Activated CD4-positive, alpha-beta memory T cell treated with anti-CD3 and anti-CD28 coated beads for 36 hours (primary cell): ENCODE measurements around the gene ARRDC1. TPM values are rescaled to one million over a fixed set of nuclear protein-coding genes. Genes with fewer than 3 reads are reported as not detected.
A peak's percentile ranks its signal among the peaks of the same experiment; 100 is the strongest.

ENCODE experiments used
- CTCF ChIA-PET: fragments of 350-600 bp; sonication (Branson Sonifier 250); formaldehyde crosslinking; loops from one replicate; lab custom pipeline; 2021; ENCODE audit warnings: antibody characterized with exemption, inconsistent platforms; lab: Charles Lee
- POLR2A ChIA-PET: fragments of 350-600 bp; sonication (Branson Sonifier 250); formaldehyde crosslinking; loops from one replicate; lab custom pipeline; 2021; ENCODE audit warnings: antibody characterized with exemption; lab: Charles Lee
- DNase-seq: peaks from one replicate; pipeline ENCODE4 v3.0.0-alpha.2; 2020
- H3K27ac Mint-ChIP-seq: one replicate; pipeline ENCODE4 v1.8.0; 2021; ENCODE audit warnings: mixed read lengths
- H3K27me3 Mint-ChIP-seq: one replicate; pipeline ENCODE4 v1.8.0; 2021; ENCODE audit warnings: mixed read lengths
- H3K36me3 Mint-ChIP-seq: one replicate; pipeline ENCODE4 v1.8.0; 2021; ENCODE audit warnings: mixed read lengths
- H3K4me1 Mint-ChIP-seq: one replicate; pipeline ENCODE4 v1.8.0; 2021; ENCODE audit warnings: low read depth, mixed read lengths
- H3K4me3 Mint-ChIP-seq: one replicate; pipeline ENCODE4 v1.8.0; 2021; ENCODE audit warnings: mild to moderate bottlenecking, mixed read lengths
- H3K9me3 Mint-ChIP-seq: one replicate; pipeline ENCODE4 v1.8.0; 2021; ENCODE audit warnings: mixed read lengths
- intact Hi-C: fragments of 100-400 bp; cut with micrococcal nuclease; formaldehyde crosslinking; loops from one replicate; pipeline ENCODE4 v1.15.1; 2023
- total RNA-seq, 2 experiments: library from RNA; stranded (reverse); gene quantifications; one replicate each; pipeline ENCODE4 v1.2.3, GENCODE V29; 2021

ARRDC1 gene
- total RNA-seq, 2 experiments from 2014 or later = 38.2 to 40.5 TPM

DNA sequence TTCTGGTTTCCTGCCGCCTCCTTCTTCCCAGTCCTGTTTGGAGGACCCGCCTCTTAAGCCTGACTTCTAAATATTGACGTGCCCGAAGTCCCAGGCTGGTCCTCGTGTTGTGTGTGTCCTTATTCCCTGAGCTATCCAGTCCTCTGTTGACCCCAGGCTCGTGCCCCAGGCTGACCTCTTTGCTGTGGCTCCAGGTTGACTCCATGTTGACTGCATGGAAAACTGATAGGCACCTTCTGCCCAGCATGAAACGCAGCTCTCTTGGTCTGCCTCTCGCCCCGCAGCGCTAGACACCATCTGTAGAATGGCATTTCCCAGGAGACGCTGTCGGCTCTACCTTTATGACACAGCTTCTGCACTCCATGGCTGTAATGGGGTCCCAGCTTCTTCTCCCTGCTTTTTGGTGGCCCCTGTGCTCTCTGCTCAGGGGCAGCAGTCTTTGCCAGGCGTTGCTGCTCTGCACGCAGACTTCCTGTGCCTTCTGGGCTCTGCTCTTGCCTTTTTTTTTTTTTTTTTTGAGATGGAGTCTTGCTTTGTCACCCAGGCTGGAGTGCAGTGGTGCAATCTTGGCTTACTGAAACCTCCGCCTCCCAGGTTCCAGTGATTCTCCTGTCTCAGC, 41.7 kb downstream of the ARRDC1 start:
- POLR2A ChIA-PET = interaction anchor here (1.0 kb wide), 1 partner anchor 29 kb away, joined by 6 read pairs; no protein-coding TSS in a partner anchor
- H3K36me3 Mint-ChIP-seq = peaks cover 21% of the 10 kb centered on the region
- DNase-seq = no peak
- peaks cover 41% of the 10 kb centered on the region for H3K4me1 Mint-ChIP-seq
- H3K27me3 Mint-ChIP-seq = no peaks in the 10 kb centered on the region
- intact Hi-C loops = no loop called here
- CTCF ChIA-PET = interaction anchor here (0.9 kb wide), 1 partner anchor 26 kb away, joined by 3 read pairs; no protein-coding TSS in a partner anchor
- no peak overlapping the region for H3K4me3 Mint-ChIP-seq
- no peak overlapping the region for H3K27ac Mint-ChIP-seq
- no peaks in the 10 kb centered on the region for H3K9me3 Mint-ChIP-seq

DNA sequence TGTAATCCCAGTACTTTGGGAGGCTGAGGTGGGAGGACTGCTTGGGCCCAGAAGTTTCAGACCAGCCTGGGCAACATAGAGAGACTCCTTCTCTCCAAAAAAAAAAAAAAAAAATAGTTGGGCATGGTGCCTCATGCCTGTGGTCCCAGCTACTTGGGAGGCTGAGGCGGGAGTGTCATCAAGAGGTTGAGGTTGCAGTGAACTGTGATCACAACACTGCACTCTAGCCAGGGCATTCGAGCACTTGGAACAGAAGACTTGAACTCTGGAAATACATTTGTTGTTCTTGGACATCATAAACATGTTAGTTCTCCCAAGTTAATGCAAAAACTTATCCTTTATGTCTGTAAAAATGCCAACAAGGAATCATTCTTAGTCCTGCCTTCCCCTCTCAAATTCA, 42.9 kb downstream of the ARRDC1 start:
- intact Hi-C loops = no loop called here
- Mint-ChIP-seq H3K4me1 (peaks cover 37% of the 10 kb centered on the region), H3K27me3 (no peaks in the 10 kb centered on the region), H3K27ac (no peak overlapping the region), H3K9me3 (no peaks in the 10 kb centered on the region), H3K36me3 (peaks cover 23% of the 10 kb centered on the region), H3K4me3 (no peak overlapping the region)
- CTCF ChIA-PET = no interaction called here
- POLR2A ChIA-PET = interaction anchor here (1.0 kb wide), 1 partner anchor 28 kb away, joined by 6 read pairs; no protein-coding TSS in a partner anchor
- no peak for DNase-seq

DNA sequence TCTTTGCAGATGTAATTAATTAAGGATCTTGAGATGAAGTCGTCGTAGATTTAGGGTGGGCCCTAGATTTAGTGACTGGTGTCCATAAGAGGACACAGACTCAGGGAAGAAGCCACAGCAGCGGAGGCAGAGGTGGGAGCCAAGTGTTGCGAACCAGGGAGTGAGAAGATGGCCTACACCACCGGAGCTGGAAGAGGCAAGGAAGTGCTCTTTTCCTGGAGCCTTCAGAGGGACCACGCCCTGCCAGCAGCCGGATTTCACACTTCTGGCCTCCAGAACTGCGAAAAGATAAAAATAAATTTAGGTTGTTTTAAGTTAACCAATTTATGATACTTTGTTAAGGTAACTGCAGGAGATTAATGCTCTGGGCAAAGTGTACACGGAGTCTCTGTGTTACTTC, 44.1 kb downstream of the ARRDC1 start:
- H3K27me3 Mint-ChIP-seq = no peaks in the 10 kb centered on the region
- no peaks in the 10 kb centered on the region for H3K9me3 Mint-ChIP-seq
- DNase-seq = no peak
- H3K4me3 Mint-ChIP-seq = no peak overlapping the region
- intact Hi-C loops = no loop called here
- CTCF ChIA-PET = no interaction called here
- H3K4me1 Mint-ChIP-seq = peaks cover 30% of the 10 kb centered on the region
- POLR2A ChIA-PET = no interaction called here
- H3K27ac Mint-ChIP-seq = peak overlapping the region; percentile 10
- H3K36me3 Mint-ChIP-seq = peaks cover 18% of the 10 kb centered on the region

DNA sequence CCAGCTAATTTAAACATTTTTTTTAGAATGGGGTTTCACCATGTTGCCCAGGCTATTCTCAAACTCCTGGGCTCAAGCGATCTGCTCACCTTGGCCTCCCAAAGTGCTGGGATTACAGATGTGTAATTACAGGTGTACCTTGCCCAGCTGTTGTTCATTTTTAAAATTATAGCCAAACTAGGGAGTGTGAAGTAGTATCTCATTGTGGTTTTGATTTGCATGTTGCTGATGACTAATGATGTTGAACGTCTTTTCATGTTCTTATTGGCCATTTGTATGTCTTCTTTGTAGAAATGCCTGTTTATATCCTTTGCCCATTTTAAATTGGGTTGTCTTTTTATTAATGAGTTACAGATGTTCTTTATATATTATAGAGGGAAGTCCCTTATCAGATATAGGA, 44.8 kb downstream of the ARRDC1 start:
- Mint-ChIP-seq H3K27ac (no peak overlapping the region), H3K4me3 (no peak overlapping the region), H3K9me3 (no peaks in the 10 kb centered on the region), H3K27me3 (no peaks in the 10 kb centered on the region), H3K36me3 (peaks cover 19% of the 10 kb centered on the region), H3K4me1 (peaks cover 30% of the 10 kb centered on the region)
- intact Hi-C loops = no loop called here
- DNase-seq = no peak
- CTCF ChIA-PET = no interaction called here
- POLR2A ChIA-PET = no interaction called here

DNA sequence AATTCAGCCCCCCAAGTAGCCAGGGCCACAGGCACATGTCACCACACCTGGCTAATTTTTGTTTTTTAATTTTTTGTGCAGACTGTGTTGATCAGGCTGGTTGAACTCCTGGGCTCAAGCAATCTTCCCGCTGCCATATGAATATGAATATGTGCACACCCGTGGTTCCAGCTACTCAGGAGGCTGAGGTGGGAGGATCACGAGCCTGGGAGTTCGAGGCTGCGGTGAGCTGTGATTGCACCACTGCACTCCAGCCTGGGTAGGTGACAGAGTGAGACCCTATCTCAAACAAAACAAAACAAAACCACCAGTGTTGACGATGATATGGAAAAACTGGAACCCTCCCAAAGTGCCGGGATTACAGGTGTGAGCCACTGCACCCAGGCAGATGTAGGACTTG, 45.3 kb downstream of the ARRDC1 start:
- H3K4me3 Mint-ChIP-seq = no peak overlapping the region
- H3K4me1 Mint-ChIP-seq = peaks cover 30% of the 10 kb centered on the region
- peaks cover 21% of the 10 kb centered on the region for H3K36me3 Mint-ChIP-seq
- DNase-seq = no peak
- ChIA-PET POLR2A (no interaction called here), CTCF (no interaction called here)
- no peaks in the 10 kb centered on the region for H3K9me3 Mint-ChIP-seq
- H3K27ac Mint-ChIP-seq = no peak overlapping the region
- intact Hi-C loops = no loop called here
- H3K27me3 Mint-ChIP-seq = no peaks in the 10 kb centered on the region

DNA sequence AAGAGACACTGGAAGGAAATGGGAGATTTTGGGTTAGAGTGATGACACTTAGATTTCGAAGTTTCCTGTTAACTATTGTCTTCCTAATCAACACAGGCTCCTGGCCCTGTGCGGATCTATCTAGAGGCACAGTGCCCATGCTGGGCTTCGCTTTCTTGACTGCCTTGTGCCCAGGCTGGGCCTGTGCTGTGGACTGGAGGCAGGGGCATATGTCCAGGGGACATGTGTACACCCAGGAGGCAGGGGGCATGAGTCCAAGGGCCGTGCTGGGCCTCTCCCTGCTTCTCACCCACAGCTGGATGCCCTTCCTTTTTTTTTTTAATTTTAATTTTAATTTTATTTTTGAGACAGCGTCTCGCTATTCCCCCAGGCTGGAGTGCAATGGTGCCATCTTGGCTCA, 50.9 kb downstream of the ARRDC1 start:
- no peak overlapping the region for H3K27ac Mint-ChIP-seq
- CTCF ChIA-PET = no interaction called here
- POLR2A ChIA-PET = interaction anchor here (0.8 kb wide), 1 partner anchor 161 kb away, joined by 3 read pairs; no protein-coding TSS in a partner anchor

DNA sequence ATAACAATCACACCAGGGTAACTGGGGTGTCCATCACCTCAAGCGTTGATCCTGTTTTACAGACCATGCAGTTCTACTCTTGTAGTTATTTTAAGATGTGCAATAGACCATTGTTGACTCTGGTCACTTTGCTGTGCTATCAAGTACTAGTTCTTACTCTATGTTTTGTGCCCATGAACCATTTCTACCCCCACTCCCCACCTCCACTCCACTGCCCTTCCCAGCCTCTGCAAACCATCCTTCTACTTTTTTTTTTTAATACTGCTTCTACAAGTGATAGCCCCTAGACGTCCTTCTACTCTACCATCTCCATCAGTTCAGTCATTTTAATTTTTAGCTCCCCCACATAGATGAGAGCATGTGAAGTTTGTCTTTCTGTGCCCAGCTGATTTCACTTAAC, 52.1 kb downstream of the ARRDC1 start:
- intact Hi-C loops = no loop called here
- Mint-ChIP-seq H3K27me3 (no peaks in the 10 kb centered on the region), H3K9me3 (no peaks in the 10 kb centered on the region), H3K4me3 (no peak overlapping the region), H3K27ac (no peak overlapping the region), H3K4me1 (peaks cover 16% of the 10 kb centered on the region), H3K36me3 (peaks cover 5% of the 10 kb centered on the region)
- POLR2A ChIA-PET = no interaction called here
- CTCF ChIA-PET = interaction anchor here (1.0 to 1.4 kb wide), 2 partner anchors 15 to 39 kb away, joined by 3 to 5 read pairs; no protein-coding TSS in a partner anchor
- no peak for DNase-seq

More for the DNA sequence above, 50.9 kb downstream of the ARRDC1 start:
- Mint-ChIP-seq H3K4me3 (no peak overlapping the region), H3K4me1 (peaks cover 19% of the 10 kb centered on the region), H3K27me3 (no peaks in the 10 kb centered on the region), H3K9me3 (no peaks in the 10 kb centered on the region), H3K36me3 (peaks cover 8% of the 10 kb centered on the region)
- no peak for DNase-seq
- intact Hi-C loops = no loop called here

DNA sequence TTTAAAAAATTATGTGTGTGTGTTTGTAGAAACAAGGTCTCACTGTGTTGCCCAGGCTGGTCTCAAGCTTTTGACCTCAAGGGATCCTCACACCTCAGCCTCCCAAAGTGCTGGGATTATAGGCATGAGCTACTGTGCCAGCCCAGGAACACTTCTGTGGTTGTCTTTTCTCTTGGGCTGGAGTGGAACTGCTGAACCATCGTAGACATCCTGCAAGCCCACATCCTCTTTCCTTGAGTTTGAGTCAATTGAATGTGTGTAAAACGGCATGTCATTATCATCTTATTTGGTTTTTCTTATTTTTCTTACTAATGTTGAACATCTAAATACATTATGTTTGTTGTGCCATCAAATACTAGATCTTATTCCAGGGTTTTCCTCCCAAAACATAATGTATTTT, 53.3 kb downstream of the ARRDC1 start:
- CTCF ChIA-PET = interaction anchor here (1.0 to 1.4 kb wide), 2 partner anchors 14 to 38 kb away, joined by 3 to 5 read pairs; no protein-coding TSS in a partner anchor
- peaks cover 3% of the 10 kb centered on the region for H3K36me3 Mint-ChIP-seq
- H3K9me3 Mint-ChIP-seq = no peaks in the 10 kb centered on the region
- H3K27me3 Mint-ChIP-seq = no peaks in the 10 kb centered on the region
- POLR2A ChIA-PET = no interaction called here
- intact Hi-C loops = no loop called here
- peaks cover 19% of the 10 kb centered on the region for H3K4me1 Mint-ChIP-seq
- no peak overlapping the region for H3K4me3 Mint-ChIP-seq
- no peak overlapping the region for H3K27ac Mint-ChIP-seq
- no peak for DNase-seq

DNA sequence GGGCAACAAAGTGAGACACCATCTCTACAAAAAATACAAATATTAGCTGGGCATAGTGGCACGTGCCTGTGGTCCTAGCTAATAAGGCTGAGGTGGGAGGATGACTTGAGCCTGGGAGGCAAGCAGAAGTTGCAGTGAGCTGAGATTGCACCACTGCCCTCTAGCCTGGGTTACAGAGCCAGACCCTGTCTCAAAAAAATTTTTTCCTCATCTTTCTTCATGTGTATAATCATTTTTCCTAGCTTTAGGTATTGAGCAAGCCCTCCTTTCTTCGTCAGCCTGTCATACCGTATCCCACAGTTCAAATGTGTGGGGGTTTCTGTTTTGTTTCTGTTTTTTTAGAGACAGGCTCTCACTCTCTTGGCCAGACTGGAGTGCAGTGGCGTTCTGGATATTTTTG, 54.7 kb downstream of the ARRDC1 start:
- Mint-ChIP-seq H3K27ac (no peak overlapping the region), H3K27me3 (no peaks in the 10 kb centered on the region), H3K4me1 (peaks cover 25% of the 10 kb centered on the region), H3K36me3 (peaks cover 4% of the 10 kb centered on the region), H3K9me3 (no peaks in the 10 kb centered on the region), H3K4me3 (no peak overlapping the region)
- POLR2A ChIA-PET = no interaction called here
- intact Hi-C loops = no loop called here
- DNase-seq = no peak
- CTCF ChIA-PET = interaction anchor here (1.1 kb wide), 1 partner anchor 13 kb away, joined by 5 read pairs; no protein-coding TSS in a partner anchor

DNA sequence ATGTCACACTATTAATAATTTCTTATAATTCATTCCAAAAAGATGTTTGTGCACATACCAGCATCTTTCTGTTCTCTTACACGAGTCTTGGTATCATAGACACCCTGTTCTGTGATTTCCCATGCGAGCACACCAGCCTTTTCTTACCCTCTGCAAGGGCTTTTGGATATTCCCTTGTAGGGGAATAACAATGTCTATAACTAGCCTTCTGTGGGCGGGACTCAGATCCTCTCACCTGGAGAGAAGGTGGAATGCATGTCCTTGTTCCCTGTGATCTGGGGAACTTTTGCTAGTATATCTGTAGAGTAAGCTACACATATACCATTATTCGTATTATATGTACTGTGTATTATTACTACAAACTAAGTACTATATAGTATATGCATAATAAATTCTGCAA, 58.1 kb downstream of the ARRDC1 start:
- peaks cover 34% of the 10 kb centered on the region for H3K4me1 Mint-ChIP-seq
- H3K4me3 Mint-ChIP-seq = no peak overlapping the region
- no peak overlapping the region for H3K27ac Mint-ChIP-seq
- no peaks in the 10 kb centered on the region for H3K27me3 Mint-ChIP-seq
- H3K36me3 Mint-ChIP-seq = peaks cover 2% of the 10 kb centered on the region
- ChIA-PET CTCF (no interaction called here), POLR2A (no interaction called here)
- no peak for DNase-seq
- intact Hi-C loops = no loop called here
- H3K9me3 Mint-ChIP-seq = no peaks in the 10 kb centered on the region

DNA sequence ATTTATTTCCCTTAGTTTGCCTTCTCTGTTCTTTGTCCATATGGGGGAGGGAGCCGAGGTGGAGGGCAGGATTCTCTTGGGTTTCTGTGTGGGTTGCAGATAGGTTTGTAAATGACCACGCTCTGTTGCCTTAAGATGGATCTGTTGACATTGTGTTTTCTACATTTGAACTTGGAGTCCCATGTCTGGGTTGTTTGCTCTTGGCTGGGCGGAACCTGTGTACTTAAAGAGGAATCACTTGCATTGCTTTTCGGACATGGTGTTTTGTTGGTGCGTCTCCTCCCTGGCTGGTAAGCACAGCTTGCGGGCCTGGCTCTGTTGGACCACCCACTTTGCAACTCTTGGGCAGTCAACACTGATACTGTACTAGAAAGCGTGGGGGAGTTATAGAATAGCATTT, 59.2 kb downstream of the ARRDC1 start:
- POLR2A ChIA-PET = no interaction called here
- Mint-ChIP-seq H3K27ac (no peak overlapping the region), H3K4me1 (peaks cover 29% of the 10 kb centered on the region), H3K36me3 (peaks cover 6% of the 10 kb centered on the region), H3K4me3 (no peak overlapping the region), H3K27me3 (no peaks in the 10 kb centered on the region), H3K9me3 (no peaks in the 10 kb centered on the region)
- CTCF ChIA-PET = interaction anchor here (0.6 kb wide), 1 partner anchor 1173 kb away, joined by 3 read pairs; no protein-coding TSS in a partner anchor
- no peak for DNase-seq
- intact Hi-C loops = no loop called here
